GM19023 (cell line): ENCODE results near the gene KIFC1.
"Not testable (repeated sequence)": the region's sequence is repeated elsewhere in the genome, so short reads cannot be mapped to it uniquely, and the experiment has no call there.

Experiments
- ATAC-seq: cut with Tn5 transposase; IDR thresholded peaks from one replicate; pipeline ENCODE4 v1.9.1; 2021; ENCODE audit warnings: mild to moderate bottlenecking, moderate library complexity; ENCODE audit not compliant: unreplicated experiment

Gene KIFC1

GRCh38 chr6:33373960-33374910, 17.4 kb upstream of the KIFC1 start:
- no peak for ATAC-seq

- no peak for ATAC-seq
Observed at GRCh38 chr6:33375143-33375671, 16.4 kb upstream of the KIFC1 start.

GRCh38 chr6:33377171-33377570, 14.5 kb upstream of the KIFC1 start:
- no peak for ATAC-seq

GRCh38 chr6:33379184-33379583, 12.4 kb upstream of the KIFC1 start:
- not testable (repeated sequence) for ATAC-seq

GRCh38 chr6:33380272-33380981, 11.2 kb upstream of the KIFC1 start:
- no peak for ATAC-seq

GRCh38 chr6:33383427-33384185, 8.0 kb upstream of the KIFC1 start:
- ATAC-seq, result no peak

GRCh38 chr6:33384581-33385020, 7.0 kb upstream of the KIFC1 start:
- ATAC-seq, result no peak

GRCh38 chr6:33390173-33390572, 1.4 kb upstream of the KIFC1 start:
- ATAC-seq, result no peak

GRCh38 chr6:33390767-33391277, 801 bp upstream of the KIFC1 start:
- no peak for ATAC-seq

GRCh38 chr6:33391922-33392594, 435 bp downstream of the KIFC1 start:
- peak; percentile 11 for ATAC-seq

GRCh38 chr6:33392595-33392948, 949 bp downstream of the KIFC1 start:
- ATAC-seq, result no peak

GRCh38 chr6:33392979-33393378, 1.4 kb downstream of the KIFC1 start:
- no peak for ATAC-seq

- no peak for ATAC-seq
Observed at GRCh38 chr6:33397541-33397940, 5.9 kb downstream of the KIFC1 start.

GRCh38 chr6:33398601-33399000, 7.0 kb downstream of the KIFC1 start:
- ATAC-seq, result not testable (repeated sequence)

- not testable (repeated sequence) for ATAC-seq
Observed at GRCh38 chr6:33399881-33400280, 8.3 kb downstream of the KIFC1 start.

- no peak for ATAC-seq
Observed at GRCh38 chr6:33404884-33405283, 13.3 kb downstream of the KIFC1 start.

- ATAC-seq, result no peak
Observed at GRCh38 chr6:33405386-33405940, 13.8 kb downstream of the KIFC1 start.

- ATAC-seq, result no peak
Observed at GRCh38 chr6:33406126-33406525, 14.5 kb downstream of the KIFC1 start.

GRCh38 chr6:33407132-33407718, 15.6 kb downstream of the KIFC1 start:
- ATAC-seq, result no peak
